Measurements from ENCODE around the gene IER5L.

DNA sequence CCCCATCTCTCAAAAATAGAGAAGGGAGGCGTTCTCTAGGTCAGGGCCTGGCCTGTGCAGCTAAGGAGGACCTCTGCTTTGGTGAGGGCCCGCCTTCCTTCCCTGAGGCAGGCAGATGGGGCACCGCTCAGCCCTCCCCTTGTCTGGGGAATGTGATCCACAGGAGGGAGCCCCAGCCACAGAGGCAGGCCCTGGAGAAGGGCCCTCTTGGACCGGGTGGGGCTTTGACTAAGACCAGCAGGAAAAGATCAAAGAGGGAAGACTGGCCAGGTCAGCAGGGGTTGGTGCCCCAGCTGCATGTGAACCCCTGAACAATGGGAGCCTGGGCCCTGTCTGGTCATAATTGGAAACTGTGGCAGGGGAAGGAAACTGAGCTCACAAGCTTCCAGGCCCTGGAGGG lies 45.0 kb downstream of the IER5L start:
- no peak for TF ChIP-seq ZBTB21 (CRISPR knock-in tag; IDR thresholded peaks at IDR 0.05; ENCODE audit: borderline replicate concordance)
- TF ChIP-seq, protein P1, sequence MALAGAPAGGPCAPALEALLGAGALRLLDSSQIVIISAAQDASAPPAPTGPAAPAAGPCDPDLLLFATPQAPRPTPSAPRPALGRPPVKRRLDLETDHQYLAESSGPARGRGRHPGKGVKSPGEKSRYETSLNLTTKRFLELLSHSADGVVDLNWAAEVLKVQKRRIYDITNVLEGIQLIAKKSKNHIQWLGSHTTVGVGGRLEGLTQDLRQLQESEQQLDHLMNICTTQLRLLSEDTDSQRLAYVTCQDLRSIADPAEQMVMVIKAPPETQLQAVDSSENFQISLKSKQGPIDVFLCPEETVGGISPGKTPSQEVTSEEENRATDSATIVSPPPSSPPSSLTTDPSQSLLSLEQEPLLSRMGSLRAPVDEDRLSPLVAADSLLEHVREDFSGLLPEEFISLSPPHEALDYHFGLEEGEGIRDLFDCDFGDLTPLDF (CRISPR knock-in tag; IDR thresholded peaks at IDR 0.05) = no peak
- TF ChIP-seq CTCF (IDR thresholded peaks at IDR 0.05) = no peak
